ENCODE results near the gene SPATS2L. TPM values are rescaled to one million over a fixed set of nuclear protein-coding genes. Genes with fewer than 3 reads are reported as not detected.

The SPATS2L gene
- total RNA-seq, 1 donor from 2014 or later = 97.8 TPM

DNA sequence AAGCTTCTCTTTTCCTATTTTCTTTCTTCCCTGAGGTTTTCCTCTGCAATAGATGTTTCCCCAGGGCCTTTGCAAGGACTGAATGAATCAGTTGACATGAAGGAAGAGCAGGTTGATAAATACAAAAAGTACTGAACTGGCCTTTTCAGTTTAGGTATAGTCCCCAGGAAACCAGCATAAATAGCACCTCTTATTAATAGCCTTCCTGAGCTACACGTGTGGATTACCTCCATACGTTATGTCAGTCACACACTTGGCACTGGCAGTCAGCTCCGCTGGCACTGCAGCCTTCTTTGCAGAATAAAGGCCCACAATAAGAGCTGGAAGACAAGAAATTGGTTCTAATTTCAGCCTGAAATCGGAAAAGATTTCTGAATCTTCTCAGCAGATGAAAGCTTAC lies 142.7 kb downstream of the SPATS2L start:
- no peak for DNase-seq (ENCODE audit: extremely low spot score, unreplicated experiment)
- Mint-ChIP-seq H3K27me3 (no peaks in the 10 kb centered on the region), H3K9me3 (no peaks in the 10 kb centered on the region), H3K4me1 (ENCODE audit: unreplicated experiment) (no peaks in the 10 kb centered on the region), H3K36me3 (peaks cover 35% of the 10 kb centered on the region), H3K27ac (no peak overlapping the region), H3K4me3 (no peak overlapping the region)
- TF ChIP-seq, protein P1, sequence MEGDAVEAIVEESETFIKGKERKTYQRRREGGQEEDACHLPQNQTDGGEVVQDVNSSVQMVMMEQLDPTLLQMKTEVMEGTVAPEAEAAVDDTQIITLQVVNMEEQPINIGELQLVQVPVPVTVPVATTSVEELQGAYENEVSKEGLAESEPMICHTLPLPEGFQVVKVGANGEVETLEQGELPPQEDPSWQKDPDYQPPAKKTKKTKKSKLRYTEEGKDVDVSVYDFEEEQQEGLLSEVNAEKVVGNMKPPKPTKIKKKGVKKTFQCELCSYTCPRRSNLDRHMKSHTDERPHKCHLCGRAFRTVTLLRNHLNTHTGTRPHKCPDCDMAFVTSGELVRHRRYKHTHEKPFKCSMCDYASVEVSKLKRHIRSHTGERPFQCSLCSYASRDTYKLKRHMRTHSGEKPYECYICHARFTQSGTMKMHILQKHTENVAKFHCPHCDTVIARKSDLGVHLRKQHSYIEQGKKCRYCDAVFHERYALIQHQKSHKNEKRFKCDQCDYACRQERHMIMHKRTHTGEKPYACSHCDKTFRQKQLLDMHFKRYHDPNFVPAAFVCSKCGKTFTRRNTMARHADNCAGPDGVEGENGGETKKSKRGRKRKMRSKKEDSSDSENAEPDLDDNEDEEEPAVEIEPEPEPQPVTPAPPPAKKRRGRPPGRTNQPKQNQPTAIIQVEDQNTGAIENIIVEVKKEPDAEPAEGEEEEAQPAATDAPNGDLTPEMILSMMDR (conservative IDR thresholded peaks at IDR 0.05) = no peak

DNA sequence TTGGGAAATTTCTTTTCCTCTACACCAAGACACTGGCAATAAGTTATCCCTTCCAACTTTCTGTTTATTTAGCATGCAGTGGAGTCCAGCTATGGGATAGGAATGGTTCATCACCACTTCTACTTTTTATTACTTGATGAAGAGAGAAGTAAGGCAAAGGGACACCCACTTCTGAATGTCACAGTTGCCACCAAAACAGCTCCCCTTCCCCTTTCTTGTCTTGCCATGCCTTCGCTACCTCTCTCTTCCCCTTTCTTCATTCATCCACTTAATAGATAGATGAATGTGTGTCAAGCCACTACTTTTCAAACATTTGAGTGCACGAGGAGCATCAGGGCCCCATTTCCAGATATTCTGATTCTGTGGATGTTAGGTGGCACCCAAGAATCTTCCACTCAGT lies 143.8 kb downstream of the SPATS2L start:
- TF ChIP-seq, protein P1 (conservative IDR thresholded peaks at IDR 0.05) = no peak
- no peaks in the 10 kb centered on the region for H3K9me3 Mint-ChIP-seq
- no peak overlapping the region for H3K27ac Mint-ChIP-seq
- H3K36me3 Mint-ChIP-seq = peaks cover 32% of the 10 kb centered on the region
- H3K4me3 Mint-ChIP-seq = no peak overlapping the region
- no peaks in the 10 kb centered on the region for H3K27me3 Mint-ChIP-seq
- H3K4me1 Mint-ChIP-seq (ENCODE audit: unreplicated experiment) = no peaks in the 10 kb centered on the region
- DNase-seq (ENCODE audit: extremely low spot score, unreplicated experiment) = no peak

DNA sequence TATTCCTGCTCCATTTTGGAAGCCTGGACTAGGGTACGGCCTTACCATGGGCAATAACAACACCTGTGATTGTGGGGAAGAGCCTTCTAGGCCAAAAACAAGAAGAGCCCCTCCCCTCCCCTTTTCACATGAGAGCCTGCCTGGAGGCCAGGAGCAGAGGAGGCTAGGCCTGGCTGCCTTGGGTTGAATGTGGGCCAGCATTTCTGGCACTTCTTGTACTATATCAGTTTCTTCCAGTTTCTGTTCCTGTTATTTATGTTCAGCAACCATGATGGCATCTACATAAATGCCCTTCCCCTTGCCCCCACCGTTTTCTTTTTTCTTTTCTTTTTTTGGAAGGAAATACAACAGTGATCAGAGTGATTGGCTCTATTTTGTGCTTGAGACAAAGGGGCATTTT lies 145.0 kb downstream of the SPATS2L start:
- no peaks in the 10 kb centered on the region for H3K9me3 Mint-ChIP-seq
- peaks cover 5% of the 10 kb centered on the region for H3K4me1 Mint-ChIP-seq (ENCODE audit: unreplicated experiment)
- H3K27me3 Mint-ChIP-seq = no peaks in the 10 kb centered on the region
- TF ChIP-seq, protein P1 (conservative IDR thresholded peaks at IDR 0.05) = no peak
- DNase-seq (ENCODE audit: extremely low spot score, unreplicated experiment) = no peak
- peaks cover 29% of the 10 kb centered on the region for H3K36me3 Mint-ChIP-seq
- H3K4me3 Mint-ChIP-seq = no peak overlapping the region
- H3K27ac Mint-ChIP-seq = no peak overlapping the region

DNA sequence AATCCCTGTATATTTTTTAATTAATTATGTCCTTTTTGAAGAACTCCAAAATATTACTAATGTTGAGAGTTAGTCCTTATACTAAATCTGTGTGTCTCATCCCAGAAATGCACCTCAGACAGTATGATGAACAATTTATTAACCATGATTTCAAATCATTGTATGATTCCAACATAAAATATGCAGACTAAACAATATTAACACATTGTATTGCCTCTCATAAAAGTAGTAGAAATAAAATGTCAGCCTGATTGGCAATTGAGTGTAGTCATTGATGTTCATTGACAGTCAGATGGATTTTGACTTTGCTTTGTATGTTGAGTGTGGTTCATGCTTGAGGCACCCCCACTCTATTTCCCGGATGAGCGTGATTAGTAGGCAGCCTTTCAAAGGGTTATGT lies 145.9 kb downstream of the SPATS2L start:
- TF ChIP-seq, protein P1 (conservative IDR thresholded peaks at IDR 0.05) = no peak
- DNase-seq (ENCODE audit: extremely low spot score, unreplicated experiment) = no peak
- H3K4me3 Mint-ChIP-seq = no peak overlapping the region
- peaks cover 26% of the 10 kb centered on the region for H3K36me3 Mint-ChIP-seq
- H3K27ac Mint-ChIP-seq = no peak overlapping the region
- no peaks in the 10 kb centered on the region for H3K27me3 Mint-ChIP-seq
- H3K4me1 Mint-ChIP-seq (ENCODE audit: unreplicated experiment) = peaks cover 5% of the 10 kb centered on the region
- H3K9me3 Mint-ChIP-seq = no peaks in the 10 kb centered on the region

DNA sequence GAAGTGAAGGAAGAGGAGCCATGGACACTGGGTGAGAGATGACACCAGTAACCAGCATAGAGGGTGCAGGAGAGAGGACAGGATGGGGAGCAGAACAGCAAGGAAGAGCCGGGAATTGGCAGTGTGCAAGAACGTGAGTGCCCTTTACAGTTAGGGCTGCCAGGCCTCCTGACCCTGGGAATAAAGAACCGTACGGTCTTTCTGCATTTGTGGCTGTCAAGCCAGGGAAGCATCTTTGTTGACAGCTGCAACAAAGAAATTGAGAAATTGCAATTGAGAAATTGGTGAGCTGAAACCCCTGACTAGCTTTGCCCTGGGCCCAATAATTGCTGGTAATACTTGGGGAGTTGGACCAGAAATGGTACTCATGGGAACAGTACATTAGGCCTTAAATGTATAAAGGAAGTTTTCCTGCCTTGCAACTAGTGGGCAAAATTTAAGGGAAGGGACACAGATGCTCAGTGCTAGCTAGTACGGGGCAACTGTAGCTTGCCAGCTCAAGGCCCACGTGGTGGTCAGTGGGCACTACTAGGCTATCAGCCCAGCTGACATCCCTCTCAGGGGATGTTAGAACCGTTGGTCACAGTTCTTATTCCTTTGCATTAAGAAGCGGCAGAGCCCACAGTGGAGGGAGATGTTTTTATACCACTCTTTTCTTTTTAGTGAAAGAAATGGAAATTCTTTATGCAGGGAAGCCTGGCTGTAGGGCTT lies 146.8 kb downstream of the SPATS2L start:
- Mint-ChIP-seq H3K4me1 (ENCODE audit: unreplicated experiment) (peaks cover 5% of the 10 kb centered on the region), H3K4me3 (no peak overlapping the region), H3K27me3 (no peaks in the 10 kb centered on the region), H3K9me3 (no peaks in the 10 kb centered on the region), H3K36me3 (peaks cover 24% of the 10 kb centered on the region), H3K27ac (no peak overlapping the region)
- TF ChIP-seq, protein P1 (conservative IDR thresholded peaks at IDR 0.05) = no peak
- no peak for DNase-seq (ENCODE audit: extremely low spot score, unreplicated experiment)
